IMR-90 (cell line): ENCODE data around the gene ONECUT1.

Experiments
- BHLHE40 ChIP-seq: fragments of 150-350 bp; IDR thresholded peaks from 2 replicates; pipeline ENCODE4 v1.6.1; 2016; ENCODE audit warnings: mild to moderate bottlenecking, low read depth, low read length
- CEBPB ChIP-seq: IDR thresholded peaks from 2 replicates; pipeline ENCODE4 v1.6.1; 2012; ENCODE audit warnings: low read depth, low read length, improper control_type of control experiment
- MAFK ChIP-seq: IDR thresholded peaks from 2 replicates; pipeline ENCODE4 v1.6.1; 2012; ENCODE audit warnings: low read depth, low read length, improper control_type of control experiment
- MAZ ChIP-seq: IDR thresholded peaks from 2 replicates; pipeline ENCODE4 v1.6.1; 2012; ENCODE audit warnings: low read depth, mild to moderate bottlenecking, low read length, improper control_type of control experiment, moderate library complexity, borderline replicate concordance
- MXI1 ChIP-seq: IDR thresholded peaks from 2 replicates; pipeline ENCODE4 v1.6.1; 2012; ENCODE audit warnings: low read depth, mild to moderate bottlenecking, low read length, moderate library complexity, borderline replicate concordance
- NFE2L2 ChIP-seq: fragments of 150-350 bp; IDR thresholded peaks from 2 replicates; pipeline ENCODE4 v1.6.1; 2016; ENCODE audit warnings: low read depth, mild to moderate bottlenecking, low read length
- POLR2A ChIP-seq: IDR thresholded peaks from 2 replicates; pipeline ENCODE4 v1.6.1; 2012; ENCODE audit warnings: mild to moderate bottlenecking, low read depth, low read length
- RAD21 ChIP-seq: IDR thresholded peaks from 2 replicates; pipeline ENCODE4 v1.6.1; 2012; ENCODE audit warnings: low read length, improper control_type of control experiment
- RFX5 ChIP-seq: IDR thresholded peaks from 2 replicates; pipeline ENCODE4 v1.8.0; 2012; ENCODE audit warnings: low read depth, mild to moderate bottlenecking, low read length, moderate library complexity
- SMC3 ChIP-seq: fragments of 150-350 bp; IDR thresholded peaks from 2 replicates; pipeline ENCODE4 v1.6.1; 2016; ENCODE audit warnings: low read depth, mild to moderate bottlenecking, antibody characterized with exemption, low read length, moderate library complexity
- TF ChIP-seq, protein P1 (sequence below): conservative IDR thresholded peaks from 2 replicates; pipeline ENCODE4 v1.5.1; 2012; ENCODE audit warnings: mild to moderate bottlenecking, low read depth, low read length, improper control_type of control experiment
- TF ChIP-seq, protein P2 (sequence below): fragments of 150-350 bp; IDR thresholded peaks from 2 replicates; pipeline ENCODE4 v1.6.1; 2017; ENCODE audit warnings: mild to moderate bottlenecking, antibody characterized with exemption, low read length, low read depth

DNA sequence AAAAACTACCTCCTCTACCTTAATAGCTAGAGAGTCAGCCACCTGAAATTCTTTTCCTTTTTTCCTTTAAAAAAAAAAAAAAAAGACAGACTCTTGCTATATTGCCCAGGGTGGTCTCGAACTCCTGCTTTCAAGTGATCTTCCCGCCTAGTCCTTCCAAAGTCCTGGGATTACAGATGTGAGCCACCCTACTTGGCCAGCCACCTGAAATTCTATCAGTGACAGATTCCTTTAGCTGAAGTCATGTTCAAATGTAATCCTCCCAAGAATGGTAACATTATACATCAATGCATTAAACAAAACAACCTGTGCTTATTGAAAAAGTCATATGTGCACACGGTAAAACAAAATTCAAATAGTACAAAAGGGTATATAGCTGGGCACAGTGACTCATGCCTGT lies 59.1 kb downstream of the ONECUT1 start:
- TF ChIP-seq, protein P1, sequence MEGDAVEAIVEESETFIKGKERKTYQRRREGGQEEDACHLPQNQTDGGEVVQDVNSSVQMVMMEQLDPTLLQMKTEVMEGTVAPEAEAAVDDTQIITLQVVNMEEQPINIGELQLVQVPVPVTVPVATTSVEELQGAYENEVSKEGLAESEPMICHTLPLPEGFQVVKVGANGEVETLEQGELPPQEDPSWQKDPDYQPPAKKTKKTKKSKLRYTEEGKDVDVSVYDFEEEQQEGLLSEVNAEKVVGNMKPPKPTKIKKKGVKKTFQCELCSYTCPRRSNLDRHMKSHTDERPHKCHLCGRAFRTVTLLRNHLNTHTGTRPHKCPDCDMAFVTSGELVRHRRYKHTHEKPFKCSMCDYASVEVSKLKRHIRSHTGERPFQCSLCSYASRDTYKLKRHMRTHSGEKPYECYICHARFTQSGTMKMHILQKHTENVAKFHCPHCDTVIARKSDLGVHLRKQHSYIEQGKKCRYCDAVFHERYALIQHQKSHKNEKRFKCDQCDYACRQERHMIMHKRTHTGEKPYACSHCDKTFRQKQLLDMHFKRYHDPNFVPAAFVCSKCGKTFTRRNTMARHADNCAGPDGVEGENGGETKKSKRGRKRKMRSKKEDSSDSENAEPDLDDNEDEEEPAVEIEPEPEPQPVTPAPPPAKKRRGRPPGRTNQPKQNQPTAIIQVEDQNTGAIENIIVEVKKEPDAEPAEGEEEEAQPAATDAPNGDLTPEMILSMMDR = no peak
- TF ChIP-seq MXI1 (no peak), SMC3 (no peak), MAFK (no peak), MAZ (no peak), POLR2A (no peak), CEBPB (no peak), RAD21 (no peak), RFX5 (no peak), NFE2L2 (no peak), BHLHE40 (no peak)
- TF ChIP-seq, protein P2, sequence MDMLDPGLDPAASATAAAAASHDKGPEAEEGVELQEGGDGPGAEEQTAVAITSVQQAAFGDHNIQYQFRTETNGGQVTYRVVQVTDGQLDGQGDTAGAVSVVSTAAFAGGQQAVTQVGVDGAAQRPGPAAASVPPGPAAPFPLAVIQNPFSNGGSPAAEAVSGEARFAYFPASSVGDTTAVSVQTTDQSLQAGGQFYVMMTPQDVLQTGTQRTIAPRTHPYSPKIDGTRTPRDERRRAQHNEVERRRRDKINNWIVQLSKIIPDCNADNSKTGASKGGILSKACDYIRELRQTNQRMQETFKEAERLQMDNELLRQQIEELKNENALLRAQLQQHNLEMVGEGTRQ = no peak
